ENCODE results near the gene PARP14. TPM values are rescaled to one million over a fixed set of nuclear protein-coding genes. Genes with fewer than 3 reads are reported as not detected.
A peak's percentile ranks its signal among the peaks of the same experiment; 100 is the strongest.

Gene PARP14
- total and polyA plus RNA-seq, 2 experiments from 2014 or later = 5.6 to 11.7 TPM

- in situ Hi-C loops (cut with MboI) = no loop called here
- 96 to 100% methylated on average over 3 of the region's 3 CpGs for WGBS, 2 experiments (ENCODE audit: low coverage in 1 of 2, low lambda C conversion rate in 2 of 2, missing lambda C conversion rate in 2 of 2)
- H3K4me1 ChIP-seq (ENCODE audit: insufficient read depth) = no peaks in the 10 kb centered on the region
Observed at GRCh38 chr3:122766430-122766829, 85.8 kb downstream of the PARP14 start.

GRCh38 chr3:122767540-122768372, 87.1 kb downstream of the PARP14 start:
- Histone ChIP-seq H3K27ac (no peak overlapping the region), H3K27me3 (replicated peaks; ENCODE audit: insufficient read depth) (no peaks in the 10 kb centered on the region), H3F3A (ENCODE audit: insufficient read depth) (no peaks in the 10 kb centered on the region), H3K4me1 (ENCODE audit: insufficient read depth) (no peaks in the 10 kb centered on the region), H2AFZ (no peak overlapping the region), H3K79me2 (ENCODE audit: insufficient read depth) (no peaks in the 10 kb centered on the region), H3K4me2 (ENCODE audit: unreplicated experiment) (no peak overlapping the region), H3K4me3 (no peak overlapping the region), H4K20me1 (ENCODE audit: insufficient read depth) (no peaks in the 10 kb centered on the region), H3K9ac (no peak overlapping the region), H3K9me2 (ENCODE audit: insufficient read depth) (no peaks in the 10 kb centered on the region), H3K36me3 (ENCODE audit: low read depth) (no peaks in the 10 kb centered on the region), H3K9me3 (ENCODE audit: low read depth) (no peaks in the 10 kb centered on the region)
- 97 to 100% methylated on average over 3 of the region's 3 CpGs for WGBS, 2 experiments (ENCODE audit: low coverage in 1 of 2, low lambda C conversion rate in 2 of 2, missing lambda C conversion rate in 2 of 2)
- in situ Hi-C loops (cut with MboI) = no loop called here
- no peak for TF ChIP-seq EZH2 (IDR thresholded peaks at IDR 0.05; ENCODE audit: insufficient read depth, poor library complexity, severe bottlenecking)
- DNase-seq = peak; percentile 16

More at GRCh38 chr3:122766430-122766829, 85.8 kb downstream of the PARP14 start:
- no peak overlapping the region for H3K4me2 ChIP-seq (ENCODE audit: unreplicated experiment)
- no peak for DNase-seq
- no peak overlapping the region for H3K27ac ChIP-seq
- TF ChIP-seq EZH2phosphoT487 (IDR thresholded peaks at IDR 0.05; ENCODE audit: insufficient read depth, low read depth) = no peak
- TF ChIP-seq EZH2 (IDR thresholded peaks at IDR 0.05; ENCODE audit: insufficient read depth, poor library complexity, severe bottlenecking) = no peak
- H2AFZ ChIP-seq = no peak overlapping the region
- no peaks in the 10 kb centered on the region for H3K36me3 ChIP-seq (ENCODE audit: low read depth)
- H3K9me2 ChIP-seq (ENCODE audit: insufficient read depth) = no peaks in the 10 kb centered on the region
- H3F3A ChIP-seq (ENCODE audit: insufficient read depth) = no peaks in the 10 kb centered on the region
- no peak overlapping the region for H3K9ac ChIP-seq
- H3K27me3 ChIP-seq (replicated peaks; ENCODE audit: insufficient read depth) = no peaks in the 10 kb centered on the region
- H3K79me2 ChIP-seq (ENCODE audit: insufficient read depth) = no peaks in the 10 kb centered on the region
- H3K4me3 ChIP-seq = no peak overlapping the region
- H3K9me3 ChIP-seq (ENCODE audit: low read depth) = no peaks in the 10 kb centered on the region
- H4K20me1 ChIP-seq (ENCODE audit: insufficient read depth) = no peaks in the 10 kb centered on the region

- Histone ChIP-seq H3K9me3 (ENCODE audit: low read depth) (no peaks in the 10 kb centered on the region), H3K9me2 (ENCODE audit: insufficient read depth) (no peaks in the 10 kb centered on the region), H3K4me2 (ENCODE audit: unreplicated experiment) (no peak overlapping the region), H3K36me3 (ENCODE audit: low read depth) (no peaks in the 10 kb centered on the region), H3K4me1 (ENCODE audit: insufficient read depth) (no peaks in the 10 kb centered on the region), H3K4me3 (no peak overlapping the region), H2AFZ (no peak overlapping the region), H3K27me3 (replicated peaks; ENCODE audit: insufficient read depth) (no peaks in the 10 kb centered on the region), H3K79me2 (ENCODE audit: insufficient read depth) (no peaks in the 10 kb centered on the region), H4K20me1 (ENCODE audit: insufficient read depth) (no peaks in the 10 kb centered on the region), H3K27ac (no peak overlapping the region), H3F3A (ENCODE audit: insufficient read depth) (no peaks in the 10 kb centered on the region), H3K9ac (no peak overlapping the region)
- WGBS, 2 experiments (ENCODE audit: low coverage in 1 of 2, low lambda C conversion rate in 2 of 2, missing lambda C conversion rate in 2 of 2) = 91 to 92% methylated on average over 5 of the region's 5 CpGs
- no peak for TF ChIP-seq EZH2phosphoT487 (IDR thresholded peaks at IDR 0.05; ENCODE audit: insufficient read depth, low read depth)
- no peak for TF ChIP-seq EZH2 (IDR thresholded peaks at IDR 0.05; ENCODE audit: insufficient read depth, poor library complexity, severe bottlenecking)
- DNase-seq = no peak
- in situ Hi-C loops (cut with MboI) = no loop called here
Observed at GRCh38 chr3:122770521-122771202, 90.0 kb downstream of the PARP14 start.

GRCh38 chr3:122772827-122773226, 92.2 kb downstream of the PARP14 start:
- Histone ChIP-seq H3K9ac (no peak overlapping the region), H2AFZ (no peak overlapping the region), H3K27me3 (replicated peaks; ENCODE audit: insufficient read depth) (no peaks in the 10 kb centered on the region), H3K4me2 (ENCODE audit: unreplicated experiment) (no peak overlapping the region), H3K4me1 (ENCODE audit: insufficient read depth) (no peaks in the 10 kb centered on the region), H3F3A (ENCODE audit: insufficient read depth) (no peaks in the 10 kb centered on the region; the same call in 1 of the 2 replicates), H3K79me2 (ENCODE audit: insufficient read depth) (no peaks in the 10 kb centered on the region), H3K9me2 (ENCODE audit: insufficient read depth) (no peaks in the 10 kb centered on the region), H3K9me3 (ENCODE audit: low read depth) (no peaks in the 10 kb centered on the region), H3K27ac (no peak overlapping the region), H4K20me1 (ENCODE audit: insufficient read depth) (no peaks in the 10 kb centered on the region), H3K36me3 (ENCODE audit: low read depth) (no peaks in the 10 kb centered on the region), H3K4me3 (no peak overlapping the region)
- in situ Hi-C loops (cut with MboI) = no loop called here
- WGBS, 2 experiments (ENCODE audit: low coverage in 1 of 2, low lambda C conversion rate in 2 of 2, missing lambda C conversion rate in 2 of 2) = 97 to 100% methylated on average over 1 of the region's 1 CpG
- no peak for DNase-seq
- TF ChIP-seq EZH2phosphoT487 (IDR thresholded peaks at IDR 0.05; ENCODE audit: insufficient read depth, low read depth) (no peak), EZH2 (IDR thresholded peaks at IDR 0.05; ENCODE audit: insufficient read depth, poor library complexity, severe bottlenecking) (no peak)

Data from GM23248 (cell line).